ENCODE data around the gene DNAH8.

Gene DNAH8

GRCh38 chr6:38799529-38800184 is 84.5 kb downstream of the DNAH8 start:
- no peak for FAIRE-seq

GRCh38 chr6:38801305-38801704 is 86.2 kb downstream of the DNAH8 start:
- FAIRE-seq, result no peak

DNA sequence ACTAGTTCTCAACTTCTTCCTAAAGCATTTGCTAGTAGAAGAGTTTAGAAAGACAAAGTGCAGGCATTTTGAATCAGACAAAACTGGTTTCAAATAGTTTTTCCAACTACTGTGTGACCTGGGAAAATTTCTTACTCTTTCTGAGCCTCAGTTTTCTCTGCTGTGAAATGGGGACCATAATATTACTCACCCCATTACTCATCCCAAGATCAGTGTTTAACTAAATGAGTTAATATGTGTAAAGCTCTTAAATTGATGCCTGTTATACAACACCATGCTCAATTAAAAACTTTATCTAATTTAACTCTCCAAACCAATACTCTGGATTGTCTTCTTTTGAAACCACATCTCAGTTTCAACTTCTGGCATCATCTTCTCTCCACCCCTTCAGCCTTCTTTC is 87.4 kb downstream of the DNAH8 start:
- FAIRE-seq, result no peak

DNA sequence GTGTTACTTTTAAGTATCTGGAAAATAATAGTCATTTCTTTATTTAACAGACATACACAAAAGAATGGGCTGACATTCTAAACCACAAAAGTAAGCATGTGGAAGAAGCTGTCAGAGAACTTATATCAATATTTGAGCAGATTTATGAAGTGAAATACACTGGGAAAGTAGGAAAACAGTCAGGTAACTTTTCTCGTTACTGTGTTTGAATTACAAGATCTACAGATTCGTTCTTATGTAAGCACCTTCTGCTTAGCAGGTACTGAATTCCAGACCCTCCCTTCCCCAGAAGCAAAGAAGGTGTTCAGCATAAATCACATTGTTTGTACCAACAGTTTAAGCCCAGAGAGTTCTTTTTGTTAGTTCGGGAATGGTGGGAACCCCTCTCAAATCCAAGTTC is 88.0 kb downstream of the DNAH8 start:
- no peak for FAIRE-seq

DNA sequence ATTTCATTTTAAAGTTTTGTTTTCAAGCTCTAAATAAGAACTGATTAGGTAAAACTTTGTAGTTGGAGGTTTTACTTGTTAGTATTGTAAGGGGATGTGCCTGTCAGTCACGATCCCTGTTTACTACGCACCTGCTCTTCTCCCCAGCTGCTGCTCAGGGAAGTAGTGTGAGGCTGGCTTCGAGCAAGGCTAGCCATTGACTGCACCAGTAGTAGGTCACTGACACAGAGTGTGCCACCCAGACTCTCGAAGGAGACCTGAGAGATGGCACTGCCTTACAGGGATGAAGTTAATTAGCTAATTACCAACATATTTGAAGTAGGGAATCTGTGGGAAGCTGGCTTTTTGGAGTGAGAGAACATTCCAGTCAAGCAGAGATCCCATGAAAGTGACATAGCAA is 89.2 kb downstream of the DNAH8 start:
- FAIRE-seq, result no peak

GRCh38 chr6:38805127-38805655 is 90.1 kb downstream of the DNAH8 start:
- FAIRE-seq, result peak; percentile 48

DNA sequence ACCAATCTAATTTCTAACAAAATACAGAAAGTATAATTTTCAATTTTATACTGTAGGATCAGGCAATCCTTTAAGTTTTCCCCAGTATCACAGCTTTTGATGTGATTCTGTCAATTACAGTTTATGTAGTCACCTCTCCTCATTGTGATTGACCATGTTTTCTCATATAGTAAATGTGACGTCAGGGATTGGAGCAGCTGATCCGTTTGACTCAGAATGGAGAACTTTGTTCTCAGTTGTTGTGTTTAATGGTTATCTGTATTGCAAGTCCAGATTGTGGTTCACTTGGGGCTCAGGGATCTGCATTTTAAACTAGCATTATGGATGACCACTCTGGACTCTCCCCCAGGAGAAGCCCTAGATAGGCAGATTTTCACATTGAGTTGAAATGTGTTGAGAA is 90.6 kb downstream of the DNAH8 start:
- no peak for FAIRE-seq

GRCh38 chr6:38806271-38806670 is 91.2 kb downstream of the DNAH8 start:
- FAIRE-seq, result no peak

DNA sequence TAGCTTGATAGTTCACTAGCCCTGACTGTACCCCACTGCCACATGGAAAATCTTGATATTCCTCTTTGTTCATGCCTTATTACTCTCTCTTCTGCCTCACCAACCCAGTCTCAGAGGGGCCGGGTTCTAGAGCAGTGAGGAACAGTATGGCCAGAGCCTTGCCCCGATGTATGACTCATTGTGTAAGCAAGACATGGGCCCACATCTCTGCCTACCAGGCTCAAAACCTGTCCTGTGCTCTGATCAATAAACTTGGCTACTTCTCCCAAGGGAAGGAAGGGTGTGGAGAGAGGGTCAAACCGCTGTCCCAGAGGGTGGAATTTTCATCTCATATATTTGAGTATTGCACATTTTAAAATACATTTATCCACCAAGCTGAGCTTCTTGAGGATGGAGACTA is 91.7 kb downstream of the DNAH8 start:
- FAIRE-seq, result no peak

- FAIRE-seq, result no peak
These were observed 92.9 kb downstream of the DNAH8 start for GRCh38 chr6:38808039-38808438.

GRCh38 chr6:38813041-38813823 is 98.1 kb downstream of the DNAH8 start:
- FAIRE-seq, result no peak

DNA sequence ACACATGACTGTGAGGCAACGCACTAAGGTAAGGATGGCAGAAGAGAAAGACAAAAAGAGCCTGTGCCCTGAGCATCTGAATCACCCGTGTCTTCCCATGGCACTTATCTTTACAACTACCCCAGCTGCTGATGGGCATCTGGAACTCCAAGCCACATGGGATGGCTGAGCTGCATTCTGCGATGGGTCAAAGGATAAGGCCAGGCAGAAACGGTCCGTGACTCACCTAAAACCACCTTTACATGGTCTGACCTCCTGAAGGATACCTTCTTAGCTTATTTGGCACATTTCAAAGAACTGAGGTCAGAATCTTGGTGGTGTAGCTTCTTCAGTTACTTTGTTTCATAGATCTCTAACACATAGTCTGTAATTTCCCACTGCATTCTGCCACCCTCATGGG is 99.7 kb downstream of the DNAH8 start:
- FAIRE-seq, result no peak

DNA sequence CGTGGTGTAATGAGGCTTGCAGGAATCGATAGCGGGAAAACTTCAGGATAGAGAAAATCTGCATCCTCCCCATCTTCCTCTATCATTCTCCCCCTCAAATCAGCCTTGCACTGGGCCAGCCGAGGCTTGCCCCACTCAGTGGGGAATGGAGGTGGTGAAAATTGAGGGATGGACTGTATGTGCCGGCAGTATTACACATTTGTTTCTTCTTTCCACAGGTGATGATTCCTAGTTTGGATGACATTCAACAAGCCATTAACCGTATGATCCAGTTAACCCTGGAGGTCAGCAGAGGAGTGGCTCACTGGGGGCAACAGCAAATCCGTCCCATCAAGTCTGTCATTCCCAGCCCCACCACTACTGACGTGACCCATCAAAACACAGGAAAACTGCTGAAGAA is 100.1 kb downstream of the DNAH8 start:
- FAIRE-seq, result no peak

DNA sequence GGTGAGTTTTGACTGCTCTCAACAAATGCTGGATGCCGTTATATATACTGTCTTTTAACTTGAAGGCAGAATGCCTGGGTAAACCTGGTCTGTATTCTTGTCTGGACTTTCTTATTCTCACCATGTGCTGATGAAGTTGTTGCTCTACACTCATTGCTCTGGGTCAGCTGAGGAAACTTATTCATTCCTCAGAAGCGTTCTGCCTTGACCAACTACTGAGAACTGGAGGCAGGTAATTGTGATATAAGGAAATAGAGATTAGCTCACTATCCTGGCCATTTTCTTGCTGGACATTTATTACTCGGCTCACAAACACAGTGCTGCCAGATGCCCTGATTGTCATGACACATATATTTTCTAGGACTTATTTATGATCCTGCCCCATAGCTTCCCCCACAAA is 103.6 kb downstream of the DNAH8 start:
- FAIRE-seq, result no peak

DNA sequence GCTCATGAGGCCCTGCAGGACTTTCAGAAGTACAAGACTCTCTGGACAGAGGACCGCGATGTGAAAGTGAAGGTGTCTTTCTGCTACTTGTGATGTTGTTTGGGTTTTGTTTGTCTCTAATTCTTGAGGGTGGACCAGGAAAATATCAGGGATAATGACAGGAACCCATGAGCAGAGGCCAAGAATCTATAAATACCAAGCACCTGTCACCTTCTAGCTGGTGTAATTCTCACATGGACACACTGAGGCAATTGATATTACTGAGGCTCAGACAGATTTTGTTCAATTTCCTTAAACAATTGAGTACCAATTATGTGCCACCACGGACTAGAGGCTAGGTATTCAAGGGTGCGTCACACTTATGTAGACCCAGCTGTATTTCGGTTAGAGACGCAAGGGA is 107.9 kb downstream of the DNAH8 start:
- no peak for FAIRE-seq

- FAIRE-seq, result no peak
These were observed 109.3 kb downstream of the DNAH8 start for GRCh38 chr6:38824243-38824894.

GRCh38 chr6:38827024-38827423 is 111.9 kb downstream of the DNAH8 start:
- no peak for FAIRE-seq

- FAIRE-seq, result no peak
These were observed 116.8 kb downstream of the DNAH8 start for GRCh38 chr6:38831865-38832264.

- no peak for FAIRE-seq
These were observed 118.2 kb downstream of the DNAH8 start for GRCh38 chr6:38833320-38833719.

DNA sequence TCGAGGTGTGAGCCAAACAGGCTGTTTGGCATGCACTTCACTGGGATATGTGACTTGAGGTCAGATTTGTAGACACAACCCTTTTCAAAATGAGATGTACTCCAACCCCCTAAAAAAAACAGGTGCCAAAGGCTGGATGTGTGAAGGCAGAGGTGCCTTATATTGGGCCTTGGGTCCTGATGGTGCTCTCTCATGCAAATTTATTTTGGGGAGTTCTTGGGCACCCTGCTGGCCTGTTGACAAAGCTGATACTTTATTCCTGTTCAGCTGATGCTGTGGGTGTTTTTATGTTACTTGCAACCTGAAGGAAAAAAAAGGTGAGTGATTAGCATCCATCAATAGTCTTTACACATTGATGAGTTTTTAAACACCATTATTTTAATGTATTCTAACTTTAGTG is 121.5 kb downstream of the DNAH8 start:
- FAIRE-seq, result no peak

GRCh38 chr6:38837101-38837500 is 122.0 kb downstream of the DNAH8 start:
- no peak for FAIRE-seq

DNA sequence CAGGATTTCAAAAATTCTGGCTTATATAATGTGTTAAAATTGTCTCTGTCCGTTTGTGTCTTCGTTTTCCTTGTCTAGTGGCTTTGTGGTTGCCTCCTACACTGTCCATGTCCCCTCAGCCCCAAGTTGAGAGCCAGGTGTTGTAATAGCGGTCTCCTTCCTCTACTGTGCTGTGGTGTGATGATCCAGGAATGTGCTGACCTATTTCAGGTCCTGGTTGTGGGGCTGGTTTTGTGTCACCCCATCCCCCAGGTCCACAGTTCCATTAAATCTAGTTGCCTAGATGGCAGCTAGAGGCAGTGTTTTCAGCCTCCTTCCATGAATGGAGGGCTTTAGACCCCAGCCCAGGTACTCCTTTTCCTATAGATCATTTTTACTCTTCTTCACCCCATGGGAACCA is 128.7 kb downstream of the DNAH8 start:
- no peak for FAIRE-seq

DNA sequence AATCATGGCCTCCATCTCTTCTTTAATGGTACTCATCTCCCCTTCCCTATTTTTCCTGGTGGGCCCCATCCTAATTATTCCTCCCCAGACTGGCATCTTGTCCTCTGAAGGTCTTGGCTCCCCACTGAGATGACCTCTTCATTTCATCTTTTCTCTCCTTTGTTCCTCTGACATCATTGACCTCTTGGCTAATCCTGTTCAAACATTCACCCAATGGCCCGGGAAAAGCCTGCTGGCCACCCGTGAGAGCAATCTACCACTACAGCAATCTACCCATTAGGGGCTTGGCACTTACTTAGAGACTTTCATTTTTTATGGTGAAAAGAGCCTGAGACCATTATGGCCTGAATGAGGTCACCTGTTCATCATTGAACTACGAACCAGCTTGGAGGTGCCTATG is 130.8 kb downstream of the DNAH8 start:
- no peak for FAIRE-seq

- no peak for FAIRE-seq
These were observed 131.2 kb downstream of the DNAH8 start for GRCh38 chr6:38846361-38846760.
